Fibroblast of lung (primary cell): ENCODE measurements around the gene RASGRF2. TPM values are rescaled to one million over a fixed set of nuclear protein-coding genes. Genes with fewer than 3 reads are reported as not detected.

Source experiments
- DNase-seq, 2 donors: peaks; one replicate each; pipeline versions ENCODE4 v3.0.0 to v3.0.0-alpha.2; 2010; ENCODE audit warnings: low read depth in 2 of 2
- H2AFZ ChIP-seq: 2 replicates; pipeline ENCODE4 v1.5.1; 2012; ENCODE audit warnings: low read length, control low read depth, inconsistent platforms
- H3K27ac ChIP-seq: 2 replicates; pipeline ENCODE4 v1.5.1; 2011; ENCODE audit warnings: low read length, control low read depth; ENCODE audit not compliant: insufficient read depth
- H3K27me3 ChIP-seq: 2 replicates; pipeline ENCODE4 v1.5.1; 2011; ENCODE audit warnings: mild to moderate bottlenecking, low read length; ENCODE audit not compliant: control insufficient read depth, insufficient read depth
- H3K36me3 ChIP-seq: 2 replicates; pipeline ENCODE4 v1.5.1; 2011; ENCODE audit warnings: low read length; ENCODE audit not compliant: control insufficient read depth, insufficient read depth
- H3K4me1 ChIP-seq: 2 replicates; pipeline ENCODE4 v1.5.1; 2011; ENCODE audit warnings: low read length; ENCODE audit not compliant: control insufficient read depth, insufficient read depth; ENCODE audit errors: extremely low read depth
- H3K4me2 ChIP-seq: 2 replicates; pipeline ENCODE4 v1.5.1; 2011; ENCODE audit warnings: low read length, control low read depth; ENCODE audit not compliant: insufficient read depth; ENCODE audit errors: extremely low read depth
- H3K4me3 ChIP-seq, 4 experiments: fragments of 200-600 bp in 1 of 4; sonication (generic) in 1 of 4; replicated peaks in 1 of 4; 2 replicates each; pipeline ENCODE4 v1.5.1; 2011 to 2016; ENCODE audit warnings: low read length in 4 of 4, low read depth in 3 of 4, mild to moderate bottlenecking in 3 of 4, control low read depth in 2 of 4, inconsistent platforms in 1 of 4, mixed read lengths in 1 of 4; ENCODE audit not compliant: insufficient read depth in 1 of 4; ENCODE audit errors: control extremely low read depth in 1 of 4
- H3K79me2 ChIP-seq: 2 replicates; pipeline ENCODE4 v1.5.1; 2012; ENCODE audit warnings: mild to moderate bottlenecking, low read length, inconsistent platforms; ENCODE audit not compliant: control insufficient read depth, insufficient read depth
- H3K9ac ChIP-seq: 2 replicates; pipeline ENCODE4 v1.5.1; 2011; ENCODE audit warnings: mild to moderate bottlenecking, low read length, control low read depth; ENCODE audit not compliant: insufficient read depth
- H3K9me3 ChIP-seq: 2 replicates; pipeline ENCODE4 v1.5.1; 2012; ENCODE audit warnings: low read depth, low read length; ENCODE audit not compliant: control insufficient read depth, insufficient read depth
- H4K20me1 ChIP-seq: 2 replicates; pipeline ENCODE4 v1.5.1; 2011; ENCODE audit warnings: low read length; ENCODE audit not compliant: control insufficient read depth, insufficient read depth; ENCODE audit errors: extremely low read depth
- CTCF ChIP-seq, 2 donors: IDR thresholded peaks in 1 of 2; conservative IDR thresholded peaks in 1 of 2; 1 replicate in 1 of 2; 2 replicates in 1 of 2; pipeline ENCODE4 v1.5.1; 2011 to 2012; ENCODE audit warnings: low read length in 2 of 2, control low read depth in 1 of 2, inconsistent platforms in 1 of 2, low read depth in 1 of 2, mild to moderate bottlenecking in 1 of 2
- EZH2 ChIP-seq: IDR thresholded peaks from 2 replicates; pipeline ENCODE4 v1.5.1; 2012; ENCODE audit warnings: low read length, control low read depth, mild to moderate bottlenecking; ENCODE audit errors: missing control alignments
- polyA plus RNA-seq, 2 donors: library from polyadenylated mRNA; depleted of rRNA in 1 of 2; stranded (reverse) in 1 of 2; unstranded in 1 of 2; fragments of >200 nt; gene quantifications; 2 replicates each; pipeline ENCODE4 v1.2.1, GENCODE V29; 2011 to 2012; ENCODE audit warnings: missing spikeins in 1 of 2
- total RNA-seq: library from RNA; depleted of rRNA; stranded (reverse); fragments of >200 nt; gene quantifications from 2 replicates; pipeline ENCODE4 v1.2.1, GENCODE V29; 2014

RASGRF2 gene
- total and polyA plus RNA-seq, 2 donors (not counting 1 experiment from before 2014, with no cell fraction given) = 3.5 to 19.5 TPM

GRCh38 chr5:81247441-81247972 is 287.3 kb downstream of the RASGRF2 start:
- H3K4me2 ChIP-seq = no peak overlapping the region
- peak; percentile 25 to 84 for DNase-seq

GRCh38 chr5:81249240-81249639 is 289.1 kb downstream of the RASGRF2 start:
- Histone ChIP-seq H2AFZ (no peak overlapping the region), H4K20me1 (no peaks in the 10 kb centered on the region), H3K4me3 (no peak overlapping the region), H3K36me3 (no peaks in the 10 kb centered on the region), H3K79me2 (no peaks in the 10 kb centered on the region), H3K4me1 (no peaks in the 10 kb centered on the region), H3K4me2 (no peak overlapping the region), H3K9ac (no peak overlapping the region), H3K27ac (no peak overlapping the region), H3K27me3 (no peaks in the 10 kb centered on the region), H3K9me3 (no peaks in the 10 kb centered on the region)
- no peak for DNase-seq
- TF ChIP-seq EZH2 (no peak), CTCF (conservative IDR thresholded peaks at IDR 0.05 in 1 of 2, IDR thresholded peaks at IDR 0.05 in 1 of 2; ENCODE audit: low read depth in 1 of 2, low read length in 2 of 2) (no peak)

More at GRCh38 chr5:81247441-81247972, 287.3 kb downstream of the RASGRF2 start:
- Histone ChIP-seq H3K27ac (no peak overlapping the region), H3K9me3 (no peaks in the 10 kb centered on the region), H2AFZ (no peak overlapping the region), H3K36me3 (no peaks in the 10 kb centered on the region), H3K79me2 (no peaks in the 10 kb centered on the region), H3K27me3 (no peaks in the 10 kb centered on the region), H3K9ac (no peak overlapping the region), H3K4me3 (no peak overlapping the region), H4K20me1 (no peaks in the 10 kb centered on the region), H3K4me1 (no peaks in the 10 kb centered on the region)
- TF ChIP-seq EZH2 = no peak
- TF ChIP-seq CTCF (conservative IDR thresholded peaks at IDR 0.05 in 1 of 2, IDR thresholded peaks at IDR 0.05 in 1 of 2; ENCODE audit: low read depth in 1 of 2, low read length in 2 of 2) = no peak

GRCh38 chr5:81250004-81250403 is 289.8 kb downstream of the RASGRF2 start:
- Histone ChIP-seq H4K20me1 (no peaks in the 10 kb centered on the region), H3K9ac (no peak overlapping the region), H2AFZ (no peak overlapping the region), H3K4me3 (no peak overlapping the region), H3K79me2 (no peaks in the 10 kb centered on the region), H3K27me3 (no peaks in the 10 kb centered on the region), H3K27ac (no peak overlapping the region), H3K4me2 (no peak overlapping the region), H3K36me3 (no peaks in the 10 kb centered on the region), H3K9me3 (no peaks in the 10 kb centered on the region), H3K4me1 (no peaks in the 10 kb centered on the region)
- DNase-seq = no peak
- TF ChIP-seq EZH2 (no peak), CTCF (conservative IDR thresholded peaks at IDR 0.05 in 1 of 2, IDR thresholded peaks at IDR 0.05 in 1 of 2; ENCODE audit: low read depth in 1 of 2, low read length in 2 of 2) (no peak)
